ENCODE measurements around the gene HOXD4.

HOXD4 gene

DNA sequence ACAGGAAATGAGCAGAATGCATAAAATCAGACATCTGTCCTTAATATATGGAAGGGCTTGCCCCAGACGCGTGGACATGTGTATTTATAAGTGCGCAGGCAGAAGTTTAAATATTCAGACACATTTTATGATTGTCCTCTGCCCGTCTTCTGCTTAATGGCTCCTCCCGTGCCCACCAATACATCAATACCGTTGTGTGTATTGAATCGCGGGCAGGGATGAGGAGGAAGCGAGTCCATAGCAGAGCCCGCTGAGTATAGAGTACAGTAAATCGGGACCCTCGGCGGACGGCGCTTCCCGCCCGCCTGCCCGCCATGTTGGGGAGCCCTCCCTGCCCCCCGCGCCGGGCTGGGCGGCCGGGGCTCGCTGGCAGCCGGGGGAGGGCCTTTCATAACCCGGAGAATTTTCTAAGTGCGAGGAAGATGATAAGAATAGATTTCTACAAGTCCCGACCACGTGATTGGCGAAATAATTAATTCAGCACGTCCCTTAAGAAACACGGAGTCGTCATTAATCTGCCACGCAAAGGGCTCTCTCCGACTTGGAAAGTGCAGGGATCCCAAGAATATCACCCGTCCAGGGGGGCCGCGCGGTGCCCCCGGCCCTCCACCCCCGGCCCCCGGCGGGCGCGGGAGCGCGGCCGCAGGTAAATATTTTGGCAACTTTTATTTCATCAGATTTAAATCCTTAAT, 5.6 kb downstream of the HOXD4 start, which contains the start of gene HOXD3:
Gene HOXD3, plus strand, starts transcription at position 501 of the 692 bp plus-strand sequence. CDS start 11,808 bp downstream, outside the sequence.
- no peak for DNase-seq (ENCODE audit: low spot score)

DNA sequence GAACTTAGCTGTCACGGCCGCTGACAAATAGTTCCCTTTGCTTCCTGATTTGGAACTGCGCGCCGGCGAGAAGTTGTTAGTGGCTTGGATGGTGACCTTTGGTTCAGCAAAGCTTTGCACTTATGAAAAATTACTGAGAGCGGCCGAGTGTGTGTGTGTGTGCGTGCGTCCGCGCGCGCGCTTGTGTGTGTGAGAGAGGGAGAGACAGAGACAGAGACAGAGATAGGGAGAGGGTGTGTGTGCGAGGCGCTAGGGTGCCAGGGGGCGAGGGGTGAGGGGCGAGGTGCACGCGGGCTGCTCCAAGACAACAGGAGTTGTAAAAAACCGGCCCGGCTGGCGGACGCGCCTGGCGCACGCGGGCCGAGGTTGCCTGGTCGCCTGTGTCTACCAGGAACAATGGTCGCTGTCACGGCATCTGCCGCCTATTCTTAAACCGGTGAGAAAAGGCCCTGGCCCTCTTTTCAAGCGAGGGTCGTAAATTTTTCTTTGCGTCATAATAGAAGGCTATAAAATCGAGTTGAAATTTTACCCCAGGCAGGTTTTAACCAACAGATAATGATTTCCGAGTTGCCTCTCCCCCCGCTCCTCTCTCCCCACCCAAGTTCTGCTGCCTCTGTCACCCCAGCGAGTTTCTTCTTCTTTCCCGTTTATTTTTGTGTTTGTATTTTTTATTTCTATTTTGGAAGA, 6.3 kb downstream of the HOXD4 start:
- DNase-seq (ENCODE audit: low spot score): peak; percentile 64

DNA sequence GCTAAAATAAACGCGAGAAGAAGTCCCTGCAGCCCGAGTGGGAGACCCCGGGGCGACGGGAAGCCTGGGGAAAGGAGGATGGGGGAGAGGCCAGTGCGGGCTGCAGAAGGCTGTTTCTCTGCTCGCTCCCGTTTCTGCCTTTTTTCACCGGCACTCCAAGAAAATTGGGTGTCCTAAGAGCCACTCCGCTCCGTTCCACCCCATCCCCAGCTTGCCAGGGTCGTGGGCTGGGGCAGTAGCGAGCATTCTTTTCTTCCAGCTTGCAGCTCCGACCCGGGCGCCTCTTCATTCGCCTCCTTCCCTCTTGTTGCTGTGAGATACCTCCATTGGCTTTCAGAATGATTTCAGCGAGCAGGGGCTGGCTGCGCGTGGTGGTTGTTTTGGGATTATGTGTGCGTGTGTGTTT, 6.8 kb downstream of the HOXD4 start:
- DNase-seq (ENCODE audit: low spot score): no peak

DNA sequence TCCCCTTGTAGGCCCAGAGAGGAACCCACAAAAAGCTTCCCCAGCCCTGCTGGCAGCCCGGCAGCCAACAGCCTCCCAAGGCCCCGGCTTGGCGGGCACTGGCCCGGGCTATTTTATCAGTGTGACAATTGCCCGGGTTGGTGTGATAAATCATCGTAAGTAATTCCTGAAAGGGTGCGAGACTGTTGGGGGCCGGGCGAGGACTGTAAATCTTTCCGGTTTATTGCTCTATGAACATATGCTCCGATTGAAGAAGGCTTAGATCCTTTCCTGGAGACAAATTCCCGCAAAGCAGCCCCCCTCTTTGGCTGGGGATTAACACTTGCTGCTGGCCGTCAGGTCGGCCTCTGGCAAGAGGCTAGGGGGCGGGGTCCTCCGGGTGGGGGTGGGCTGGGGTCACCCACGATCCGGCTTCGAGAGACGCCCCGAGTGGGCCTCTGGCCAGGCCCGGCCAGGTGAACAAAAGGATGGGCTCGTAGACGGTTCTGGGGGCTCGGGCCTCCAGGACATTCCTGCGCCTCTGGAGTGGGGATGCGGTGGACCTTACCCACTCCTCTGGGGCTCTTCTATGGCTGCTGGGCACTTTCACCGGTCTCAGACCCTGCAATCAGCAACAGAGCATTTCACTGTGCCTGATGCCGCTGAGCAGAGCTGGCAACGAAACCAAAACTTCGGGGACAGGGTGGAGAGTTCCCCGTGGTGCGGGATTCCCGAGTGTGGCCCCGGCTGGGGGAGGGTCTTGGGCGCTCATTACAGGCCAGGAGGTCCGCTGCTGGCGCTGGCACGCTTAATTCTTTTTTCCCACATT, 7.7 kb downstream of the HOXD4 start:
- DNase-seq (ENCODE audit: low spot score): no peak

DNA sequence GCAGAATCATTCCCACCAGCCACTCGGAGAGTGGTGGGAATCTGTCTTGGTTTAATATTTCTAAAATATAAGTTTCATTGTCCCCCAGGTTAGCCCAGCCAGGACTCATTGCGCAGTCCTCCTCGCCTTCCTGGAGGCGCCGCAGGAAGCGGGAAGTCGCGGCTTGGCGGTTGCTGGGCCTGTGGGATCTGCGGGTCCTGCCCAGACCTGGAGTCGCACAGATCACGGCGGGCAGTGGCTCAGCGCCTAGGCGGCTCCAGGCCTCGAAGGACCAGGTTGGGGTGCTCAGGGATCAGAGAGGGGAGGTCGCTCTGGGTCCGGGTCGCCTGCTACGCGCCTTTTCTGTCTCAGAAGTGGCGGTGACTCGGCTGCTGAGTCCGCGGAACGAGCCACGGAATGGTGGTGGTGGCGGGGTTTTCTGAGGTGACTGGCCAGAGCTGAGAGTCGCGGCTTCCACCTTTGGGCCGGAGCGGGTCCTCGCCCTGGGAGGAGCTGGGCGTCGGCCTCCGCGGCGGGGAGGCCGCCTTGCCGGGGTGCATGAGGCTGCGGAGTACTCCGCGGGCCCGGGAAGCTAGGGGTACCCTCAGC, 8.4 kb downstream of the HOXD4 start:
- no peak for DNase-seq (ENCODE audit: low spot score)

DNA sequence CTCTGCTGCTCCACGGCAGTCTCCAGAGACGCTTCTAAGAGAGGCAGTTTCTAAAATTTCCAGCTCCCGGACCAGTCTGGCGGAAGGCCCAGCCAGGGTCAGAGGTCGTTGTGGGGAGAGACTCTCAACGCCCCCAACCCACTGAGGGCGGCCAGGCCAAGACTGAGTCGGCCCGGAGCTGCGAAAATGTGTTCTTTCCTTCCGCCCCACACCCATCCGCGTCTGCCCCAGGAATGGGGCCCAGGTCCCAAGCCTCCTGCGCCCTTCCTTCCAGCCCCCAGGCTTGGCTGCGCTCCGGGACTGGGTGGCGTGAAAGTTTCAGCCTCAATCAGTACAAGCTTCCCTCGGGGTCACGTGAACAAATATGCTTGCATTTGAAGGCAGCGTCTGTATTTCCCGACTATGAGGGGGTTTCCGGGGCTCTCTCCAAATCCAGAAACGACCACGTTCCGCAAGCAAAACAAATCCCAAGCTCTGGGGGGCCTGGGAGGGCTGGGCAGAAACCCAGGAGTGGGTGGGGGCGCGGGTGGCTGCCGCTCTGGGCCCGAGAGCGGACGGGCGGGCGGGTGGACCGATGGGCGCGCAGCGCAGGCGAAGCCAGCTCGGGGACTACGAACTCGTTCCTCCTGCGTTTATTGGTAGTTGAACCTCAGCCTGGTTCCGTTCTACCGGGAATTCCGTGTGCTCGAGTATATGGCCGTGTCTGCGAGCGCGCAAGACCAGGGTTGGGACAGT, 9.1 kb downstream of the HOXD4 start:
- DNase-seq (ENCODE audit: low spot score): no peak

DNA sequence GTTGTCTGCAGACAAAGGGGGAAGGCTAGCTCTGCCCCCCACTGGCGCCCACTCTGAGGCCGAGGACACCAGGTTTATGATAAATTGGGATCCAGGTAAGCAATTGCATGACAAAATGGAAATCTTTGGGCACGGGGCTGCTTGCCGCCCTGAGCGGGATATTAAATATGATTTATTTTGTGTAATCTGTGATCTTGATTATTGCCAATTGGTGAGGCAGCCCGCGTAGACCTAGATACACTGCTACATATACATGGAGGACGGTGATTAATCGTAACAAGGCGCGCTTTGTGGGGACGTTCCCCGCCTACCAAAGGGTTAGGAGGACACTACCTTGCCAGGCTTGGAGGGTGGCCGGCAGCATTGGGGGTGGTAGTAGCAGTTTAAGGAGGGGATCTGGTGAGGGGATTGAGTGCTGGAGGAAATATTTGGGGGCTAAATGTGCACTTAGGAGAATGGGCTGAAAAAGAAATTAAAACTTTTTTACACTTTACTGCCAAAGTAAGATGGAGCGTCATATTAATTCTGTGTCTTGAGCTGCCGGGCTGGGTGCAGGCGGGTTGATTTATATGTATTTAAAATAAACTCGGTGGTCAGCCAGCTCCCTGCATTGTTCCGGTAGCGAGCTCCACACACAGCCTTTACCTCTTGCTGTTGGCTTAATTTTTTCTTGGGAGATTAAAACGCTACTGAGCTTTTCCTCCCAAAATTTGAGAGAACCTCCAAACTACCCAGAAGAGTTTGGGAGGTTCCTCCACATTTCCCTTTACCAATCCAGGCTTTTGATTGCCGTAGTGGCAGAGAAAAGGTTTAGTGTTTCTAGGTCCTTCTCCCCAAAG, 9.9 kb downstream of the HOXD4 start:
- DNase-seq (ENCODE audit: low spot score): no peak

DNA sequence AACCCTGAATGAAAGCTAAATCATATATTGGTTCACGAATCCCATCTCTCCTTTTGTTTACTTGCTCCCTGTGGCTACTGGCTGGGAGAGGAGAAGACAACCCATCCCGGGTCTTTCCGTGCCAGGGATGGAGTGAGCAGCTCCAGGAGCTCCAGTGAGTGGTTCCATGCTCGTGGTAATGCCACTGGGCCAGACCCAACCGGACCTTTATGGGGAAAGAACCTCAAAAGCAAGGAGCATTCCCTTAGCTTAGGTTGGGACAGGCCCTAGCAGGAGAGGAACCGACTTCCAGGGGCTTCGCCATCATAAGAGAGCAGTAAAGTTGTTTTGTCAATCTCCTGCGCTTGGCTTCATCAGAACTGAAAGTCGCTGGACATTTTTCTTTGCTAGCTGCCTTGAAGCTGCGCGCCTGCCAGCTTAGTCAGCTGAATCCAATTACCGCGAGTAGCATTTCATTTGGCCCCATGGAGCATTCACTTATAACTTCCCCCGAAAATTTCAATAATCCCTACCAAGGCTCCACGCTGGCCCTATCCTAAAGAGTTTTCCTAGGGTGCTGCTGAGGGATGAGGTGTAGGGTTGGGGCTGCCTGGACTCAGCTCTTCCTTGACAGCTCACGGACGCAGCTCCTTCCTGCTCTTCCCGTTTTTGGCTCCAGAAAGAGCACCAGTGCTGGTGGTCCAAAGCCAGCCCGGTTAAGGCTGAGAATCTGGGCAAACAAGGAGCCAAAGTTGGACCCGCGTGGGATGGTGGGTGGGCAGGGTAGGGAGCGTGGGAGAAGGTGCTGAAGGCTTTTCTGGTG, 10.7 kb downstream of the HOXD4 start:
- DNase-seq (ENCODE audit: low spot score): no peak

DNA sequence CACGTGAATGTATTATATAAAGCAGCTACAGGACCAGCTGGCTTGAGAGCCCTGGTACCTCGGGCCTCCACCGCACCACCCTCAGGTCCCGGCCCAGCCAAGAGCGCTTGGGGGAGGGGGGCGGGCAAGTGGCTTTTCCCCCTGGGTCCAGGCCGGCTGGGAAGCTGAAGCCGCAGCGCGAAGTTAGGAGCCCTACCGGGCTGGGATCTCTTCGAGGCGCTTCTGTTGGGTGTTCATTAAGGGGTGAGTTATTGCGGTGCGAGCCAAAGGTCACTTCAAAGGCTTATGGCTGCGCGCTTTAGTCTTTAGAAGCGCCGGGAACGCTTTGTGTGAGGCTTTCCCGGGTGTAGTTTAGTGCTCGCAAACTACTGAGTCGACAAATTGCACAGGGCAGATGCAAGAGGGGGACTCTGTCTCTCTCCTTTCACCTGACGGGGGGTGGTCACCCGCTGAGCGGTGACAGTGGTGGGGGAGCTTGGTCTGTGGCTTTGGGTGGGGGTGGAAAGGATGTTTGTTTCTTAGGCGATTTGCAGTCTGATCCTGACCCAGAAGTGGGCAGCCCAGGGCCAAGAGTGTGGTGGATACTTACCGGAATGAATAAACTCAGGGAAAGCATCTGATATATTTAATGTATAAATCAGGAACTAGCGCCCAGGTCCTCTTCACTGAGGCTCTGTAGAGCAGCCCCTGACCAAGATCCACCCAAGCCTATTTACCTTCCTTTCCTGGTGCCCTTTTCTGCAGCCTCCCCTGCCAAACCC, 11.7 kb downstream of the HOXD4 start:
- DNase-seq (ENCODE audit: low spot score): no peak

DNA sequence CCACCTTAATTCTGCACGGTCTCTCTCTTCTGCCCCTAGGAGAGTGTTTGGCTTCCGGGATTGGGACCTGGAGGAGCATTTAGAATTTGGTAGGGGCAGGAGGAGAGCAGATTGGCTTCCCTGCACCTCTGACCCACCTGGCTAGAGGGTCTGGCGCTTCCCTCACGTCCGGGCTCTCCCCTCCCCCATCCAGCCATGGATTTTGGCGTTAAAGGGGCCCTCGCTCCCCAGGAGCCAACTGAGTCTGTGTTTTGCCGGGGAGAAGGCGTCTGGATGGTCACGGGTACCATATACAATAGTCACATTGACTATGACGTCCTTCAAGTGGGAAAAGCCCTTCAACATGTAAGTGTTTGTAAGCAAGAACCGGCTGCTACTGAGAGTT, 12.3 kb downstream of the HOXD4 start:
- DNase-seq (ENCODE audit: low spot score): no peak

DNA sequence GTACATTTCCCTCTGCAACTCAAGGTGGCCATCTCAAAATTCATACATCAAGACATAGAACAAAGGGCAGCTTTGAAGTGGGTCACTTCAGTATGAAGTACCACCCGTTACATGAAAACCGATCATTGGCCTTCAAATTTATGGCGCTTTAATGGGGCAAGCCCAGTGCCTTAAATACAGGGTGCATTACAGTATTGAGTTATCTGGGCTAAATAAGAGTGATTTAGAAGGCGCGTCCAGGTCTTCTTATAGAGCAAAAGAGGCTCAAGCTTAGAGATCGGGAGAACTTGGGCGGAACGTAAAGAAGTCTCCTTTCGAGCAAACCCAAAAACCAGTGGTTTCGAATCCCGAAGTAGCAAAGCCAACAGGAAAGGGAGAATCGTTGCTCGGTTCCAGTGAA, 12.9 kb downstream of the HOXD4 start:
- DNase-seq (ENCODE audit: low spot score): no peak

DNA sequence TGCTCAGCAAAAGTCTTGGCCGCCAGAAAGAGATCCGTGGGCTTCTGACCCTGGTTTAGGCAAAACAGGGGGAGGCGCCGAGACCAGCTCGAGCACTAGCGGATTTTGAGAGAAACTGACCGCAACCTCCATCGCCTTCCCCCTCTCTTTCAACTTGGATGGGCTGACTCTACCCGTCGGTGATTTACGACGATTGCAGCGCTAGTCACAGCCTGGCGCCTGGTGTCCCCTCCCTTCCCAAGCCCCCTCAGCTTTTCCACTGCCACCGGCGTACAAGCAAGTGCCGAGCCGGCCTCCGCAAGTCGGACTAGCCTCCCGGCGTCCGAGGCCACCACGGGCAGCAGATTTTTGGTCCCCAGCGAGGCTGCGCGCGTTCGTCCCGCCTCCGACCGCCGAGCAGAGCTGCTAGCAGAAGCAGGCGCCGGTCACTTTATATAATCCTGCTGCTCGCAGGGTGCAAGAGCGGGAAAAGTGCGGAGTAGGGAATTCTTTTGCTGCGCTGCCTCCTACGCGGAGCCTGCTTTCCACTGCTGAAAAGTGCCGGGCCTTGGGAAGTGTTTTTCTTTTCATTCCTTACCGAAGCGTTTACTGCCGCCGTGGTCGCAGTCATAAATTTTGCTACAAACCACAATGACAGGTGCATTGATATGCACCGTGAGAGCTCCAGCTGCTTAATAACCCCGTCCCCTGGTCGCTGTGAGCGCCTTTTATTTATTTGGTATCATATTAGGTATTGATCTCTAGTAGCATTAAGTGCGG, 13.4 kb downstream of the HOXD4 start:
- DNase-seq (ENCODE audit: low spot score): no peak

DNA sequence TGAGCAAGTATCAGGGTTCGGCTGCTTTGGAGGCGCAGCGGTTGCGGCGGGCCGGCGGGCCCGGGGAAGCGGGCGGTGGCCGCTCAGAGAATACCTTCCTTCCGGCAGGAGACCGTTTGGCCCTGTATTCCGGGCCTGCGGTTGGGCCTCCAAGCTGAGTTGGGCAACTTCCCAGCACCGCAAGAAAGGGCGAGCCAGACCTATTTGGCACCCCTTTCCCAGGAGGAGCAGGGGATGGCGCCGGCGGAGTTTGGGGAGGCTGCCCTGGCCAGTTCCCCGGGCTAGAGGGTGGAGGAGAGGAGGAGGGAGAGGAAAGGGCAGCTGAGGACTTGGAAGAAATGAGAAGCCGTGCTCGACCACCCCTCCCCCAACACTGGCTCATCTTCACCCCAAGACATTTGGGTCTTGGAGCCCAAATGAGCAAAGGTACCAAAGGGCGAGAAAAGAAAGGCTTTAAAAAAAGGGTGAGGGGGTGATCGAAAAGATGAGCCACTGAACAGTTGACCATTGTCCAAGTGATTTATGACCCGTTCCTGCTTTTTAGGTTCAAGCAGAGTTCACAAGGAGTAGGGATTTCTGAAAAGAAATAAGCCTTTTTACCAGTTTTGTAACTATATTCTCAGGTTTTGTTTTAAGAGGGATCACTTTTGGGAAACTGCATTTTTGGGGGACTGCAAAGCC, 14.2 kb downstream of the HOXD4 start:
- no peak for DNase-seq (ENCODE audit: low spot score)

DNA sequence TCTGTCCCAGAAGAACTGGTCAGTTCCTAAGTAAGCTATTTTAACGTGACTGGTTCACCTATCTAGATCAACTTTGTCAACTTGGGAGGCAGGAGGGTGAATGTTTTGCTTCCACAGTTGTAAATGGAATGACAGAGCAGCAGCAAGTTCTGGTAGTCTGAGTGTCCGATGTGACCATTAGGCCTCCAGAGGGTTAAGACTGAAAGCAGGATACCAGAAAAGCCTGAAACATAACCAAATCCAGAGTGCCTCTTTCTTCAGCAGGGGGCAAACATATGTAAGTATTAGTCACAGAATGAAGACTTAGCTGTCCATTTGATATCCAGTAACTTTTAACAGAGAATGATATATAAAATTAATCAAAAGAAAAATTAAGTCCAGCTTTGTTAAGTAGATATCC, 14.9 kb downstream of the HOXD4 start:
- no peak for DNase-seq (ENCODE audit: low spot score)

DNA sequence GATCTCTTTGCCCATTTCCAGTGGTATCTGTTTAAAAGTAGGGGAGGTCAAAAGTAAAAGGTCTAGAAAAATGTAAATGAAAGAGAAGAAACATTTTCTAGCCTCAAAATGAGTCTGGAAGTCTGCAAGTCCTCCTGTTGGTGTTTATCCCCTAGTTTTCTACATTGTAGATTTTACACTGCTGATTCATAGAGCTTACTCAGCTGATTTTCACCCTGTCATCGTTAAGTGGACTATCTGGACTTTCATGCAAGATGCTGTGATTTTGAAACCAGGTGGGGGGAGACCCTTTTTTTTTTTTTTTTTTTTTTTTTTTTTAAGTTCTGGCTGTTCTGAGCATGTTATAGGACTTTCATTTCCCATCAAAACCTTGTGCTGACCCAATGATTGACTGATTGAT, 16.0 kb downstream of the HOXD4 start:
- no peak for DNase-seq (ENCODE audit: low spot score)

DNA sequence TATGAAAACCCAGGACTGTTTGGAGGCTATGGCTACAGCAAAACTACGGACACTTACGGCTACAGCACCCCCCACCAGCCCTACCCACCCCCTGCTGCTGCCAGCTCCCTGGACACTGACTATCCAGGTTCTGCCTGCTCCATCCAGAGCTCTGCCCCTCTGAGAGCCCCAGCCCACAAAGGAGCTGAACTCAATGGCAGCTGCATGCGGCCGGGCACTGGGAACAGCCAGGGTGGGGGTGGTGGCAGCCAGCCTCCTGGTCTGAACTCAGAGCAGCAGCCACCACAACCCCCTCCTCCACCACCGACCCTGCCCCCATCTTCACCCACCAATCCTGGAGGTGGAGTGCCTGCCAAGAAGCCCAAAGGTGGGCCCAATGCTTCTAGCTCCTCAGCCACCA, 17.8 kb downstream of the HOXD4 start:
- no peak for DNase-seq (ENCODE audit: low spot score)

DNA sequence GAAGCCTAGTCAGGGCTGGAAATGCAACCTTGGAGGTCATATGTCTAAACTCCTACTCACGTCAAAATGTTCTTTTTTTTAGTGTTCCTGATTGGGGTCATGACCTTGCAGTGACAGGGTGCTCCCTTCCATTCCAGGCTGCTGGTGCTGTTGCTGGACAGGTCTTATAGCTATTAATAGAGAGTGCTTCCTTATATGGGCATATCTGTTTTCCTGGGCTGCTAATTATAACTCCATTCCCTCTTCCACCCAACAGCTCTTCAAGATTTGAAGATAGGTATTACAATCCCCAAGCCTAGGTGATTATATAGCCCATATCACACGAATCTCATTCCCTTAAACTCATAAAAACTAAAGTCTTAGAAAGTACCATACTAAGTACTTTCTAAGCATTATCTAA, 18.4 kb downstream of the HOXD4 start:
- no peak for DNase-seq (ENCODE audit: low spot score)
